Kidney epithelial cell (primary cell): ENCODE measurements around the gene TMEM52B. TPM values are rescaled to one million over a fixed set of nuclear protein-coding genes. Genes with fewer than 3 reads are reported as not detected.

ENCODE experiments used
- DNase-seq: peaks from one replicate; pipeline ENCODE4 v3.0.0-alpha.2; 2010; ENCODE audit warnings: low read depth
- H3K27me3 ChIP-seq: 2 replicates; pipeline ENCODE4 v1.6.0; 2011; ENCODE audit warnings: low read length; ENCODE audit not compliant: control insufficient read depth, insufficient read depth
- H3K36me3 ChIP-seq: 2 replicates; pipeline ENCODE4 v1.5.1; 2011; ENCODE audit warnings: low read length; ENCODE audit not compliant: control insufficient read depth, insufficient read depth
- H3K4me3 ChIP-seq: 2 replicates; pipeline ENCODE4 v1.5.1; 2011; ENCODE audit warnings: low read depth, mild to moderate bottlenecking, control low read depth, low read length
- total RNA-seq: library from RNA; depleted of rRNA; stranded (reverse); fragments of >200 nt; gene quantifications from 2 replicates; pipeline ENCODE4 v1.2.3, GENCODE V29; 2015
- TF ChIP-seq, protein P1 (sequence below): IDR thresholded peaks from 2 replicates; pipeline ENCODE4 v1.5.1; 2011; ENCODE audit warnings: mild to moderate bottlenecking, moderate library complexity, low read length, control low read depth, inconsistent platforms; ENCODE audit not compliant: insufficient read depth, poor library complexity, severe bottlenecking

The TMEM52B gene
- total RNA-seq, 1 donor from 2014 or later: not detected

- DNase-seq: peak; percentile 31
- Histone ChIP-seq H3K27me3 (no peaks in the 10 kb centered on the region), H3K4me3 (no peak overlapping the region), H3K36me3 (no peaks in the 10 kb centered on the region)
- TF ChIP-seq, protein P1, sequence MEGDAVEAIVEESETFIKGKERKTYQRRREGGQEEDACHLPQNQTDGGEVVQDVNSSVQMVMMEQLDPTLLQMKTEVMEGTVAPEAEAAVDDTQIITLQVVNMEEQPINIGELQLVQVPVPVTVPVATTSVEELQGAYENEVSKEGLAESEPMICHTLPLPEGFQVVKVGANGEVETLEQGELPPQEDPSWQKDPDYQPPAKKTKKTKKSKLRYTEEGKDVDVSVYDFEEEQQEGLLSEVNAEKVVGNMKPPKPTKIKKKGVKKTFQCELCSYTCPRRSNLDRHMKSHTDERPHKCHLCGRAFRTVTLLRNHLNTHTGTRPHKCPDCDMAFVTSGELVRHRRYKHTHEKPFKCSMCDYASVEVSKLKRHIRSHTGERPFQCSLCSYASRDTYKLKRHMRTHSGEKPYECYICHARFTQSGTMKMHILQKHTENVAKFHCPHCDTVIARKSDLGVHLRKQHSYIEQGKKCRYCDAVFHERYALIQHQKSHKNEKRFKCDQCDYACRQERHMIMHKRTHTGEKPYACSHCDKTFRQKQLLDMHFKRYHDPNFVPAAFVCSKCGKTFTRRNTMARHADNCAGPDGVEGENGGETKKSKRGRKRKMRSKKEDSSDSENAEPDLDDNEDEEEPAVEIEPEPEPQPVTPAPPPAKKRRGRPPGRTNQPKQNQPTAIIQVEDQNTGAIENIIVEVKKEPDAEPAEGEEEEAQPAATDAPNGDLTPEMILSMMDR: peak; percentile 55
Observed at GRCh38 chr12:10140001-10140400, 38.8 kb upstream of the TMEM52B start.

GRCh38 chr12:10142976-10143589 is 35.7 kb upstream of the TMEM52B start:
- no peaks in the 10 kb centered on the region for H3K36me3 ChIP-seq
- H3K4me3 ChIP-seq: no peak overlapping the region
- TF ChIP-seq, protein P1: no peak
- no peaks in the 10 kb centered on the region for H3K27me3 ChIP-seq
- no peak for DNase-seq

- Histone ChIP-seq H3K36me3 (no peaks in the 10 kb centered on the region), H3K4me3 (no peak overlapping the region), H3K27me3 (no peaks in the 10 kb centered on the region)
- TF ChIP-seq, protein P1: no peak
- no peak for DNase-seq
Observed at GRCh38 chr12:10147714-10148403, 31.0 kb upstream of the TMEM52B start.

GRCh38 chr12:10151621-10152020 is 27.2 kb upstream of the TMEM52B start:
- no peak overlapping the region for H3K4me3 ChIP-seq
- DNase-seq: no peak
- no peaks in the 10 kb centered on the region for H3K36me3 ChIP-seq
- TF ChIP-seq, protein P1: no peak
- H3K27me3 ChIP-seq: no peaks in the 10 kb centered on the region

- H3K27me3 ChIP-seq: no peaks in the 10 kb centered on the region
- no peak for DNase-seq
- TF ChIP-seq, protein P1: peak; percentile 77
- no peaks in the 10 kb centered on the region for H3K36me3 ChIP-seq
- H3K4me3 ChIP-seq: peak overlapping the region; percentile 44
Observed at GRCh38 chr12:10153271-10154144, 25.3 kb upstream of the TMEM52B start.
